SU-DHL-6 (cell line): ENCODE measurements around the gene SNX11.

ENCODE experiments used
- H2AFZ ChIP-seq: fragments of 200-600 bp; sonication (generic); 2 replicates; pipeline ENCODE4 v1.6.1; 2014; ENCODE audit warnings: low read depth, mild to moderate bottlenecking, moderate library complexity, mixed read lengths, antibody characterized with exemption, low read length; ENCODE audit not compliant: severe bottlenecking
- H3F3A ChIP-seq: fragments of 200-600 bp; shearing (Covaris generic); 2 replicates; pipeline ENCODE4 v1.6.0; 2016; ENCODE audit warnings: antibody characterized with exemption, mild to moderate bottlenecking; ENCODE audit not compliant: insufficient read depth
- H3K27ac ChIP-seq: fragments of 200-600 bp; sonication (generic); 2 replicates; pipeline ENCODE4 v1.5.1; 2016; ENCODE audit warnings: low read depth, mild to moderate bottlenecking, low read length, moderate library complexity, mixed read lengths
- H3K27me3 ChIP-seq: fragments of 200-600 bp; sonication (generic), shearing (Covaris generic); 2 replicates; pipeline ENCODE4 v1.6.0; 2014; ENCODE audit warnings: mild to moderate bottlenecking, low read length
- H3K36me3 ChIP-seq: fragments of 200-600 bp; sonication (generic); 2 replicates; pipeline ENCODE4 v1.6.1; 2014; ENCODE audit warnings: mild to moderate bottlenecking, low read length, mixed read lengths
- H3K4me2 ChIP-seq: fragments of 300-600, 200-600 bp; shearing (Covaris generic), sonication (generic); 2 replicates; pipeline ENCODE4 v1.6.0; 2014; ENCODE audit warnings: low read length, low read depth, mild to moderate bottlenecking; ENCODE audit not compliant: poor library complexity, severe bottlenecking
- H3K4me3 ChIP-seq: fragments of 200-600 bp; sonication (generic); 2 replicates; pipeline ENCODE4 v1.5.1; 2014; ENCODE audit warnings: antibody characterized with exemption, low read length, mild to moderate bottlenecking, mixed read lengths; ENCODE audit not compliant: insufficient read depth, poor library complexity, severe bottlenecking
- H3K79me2 ChIP-seq: fragments of 200-600 bp; sonication (generic); 2 replicates; pipeline ENCODE4 v1.6.1; 2014; ENCODE audit warnings: mild to moderate bottlenecking, low read length, moderate library complexity; ENCODE audit not compliant: insufficient read depth
- H3K9ac ChIP-seq: fragments of 200-600 bp; sonication (generic); 2 replicates; pipeline ENCODE4 v1.7.0; 2014; ENCODE audit warnings: mild to moderate bottlenecking, low read length
- H3K9me2 ChIP-seq: fragments of 200-600 bp; sonication (generic); replicated peaks from 2 replicates; pipeline ENCODE4 v1.6.1; 2014; ENCODE audit warnings: low read length; ENCODE audit not compliant: insufficient read depth
- H3K9me3 ChIP-seq: fragments of 200-600 bp; sonication (generic); 2 replicates; pipeline ENCODE4 v1.6.1; 2014; ENCODE audit warnings: low read length, mixed read lengths; ENCODE audit not compliant: insufficient read depth
- H4K20me1 ChIP-seq: fragments of 200-600 bp; sonication (generic); 2 replicates; pipeline ENCODE4 v1.6.1; 2014; ENCODE audit warnings: low read depth, mild to moderate bottlenecking, antibody characterized with exemption, low read length, moderate library complexity, mixed read lengths
- CTCF ChIP-seq: fragments of 200-600 bp; sonication (generic); IDR thresholded peaks from one replicate; pipeline ENCODE4 v1.5.1; 2017; ENCODE audit warnings: antibody characterized with exemption, mild to moderate bottlenecking, low read length, moderate library complexity; ENCODE audit not compliant: insufficient read depth, poor library complexity, severe bottlenecking
- EZH2phosphoT487 ChIP-seq: fragments of 200-600 bp; sonication (generic), shearing (Covaris generic); conservative IDR thresholded peaks from 2 replicates; pipeline ENCODE4 v1.6.1; 2018; ENCODE audit warnings: mild to moderate bottlenecking, antibody characterized with exemption, low read length, moderate library complexity, mixed read lengths

Gene SNX11

GRCh38 chr17:48137656-48138055, 30.1 kb downstream of the SNX11 start:
- H4K20me1 ChIP-seq = no peaks in the 10 kb centered on the region
- H3K4me2 ChIP-seq = no peak overlapping the region
- H3K9me2 ChIP-seq = no peaks in the 10 kb centered on the region
- H3K9me3 ChIP-seq = no peaks in the 10 kb centered on the region
- H3K79me2 ChIP-seq = no peaks in the 10 kb centered on the region
- no peak overlapping the region for H3K4me3 ChIP-seq
- no peaks in the 10 kb centered on the region for H3K27me3 ChIP-seq
- no peaks in the 10 kb centered on the region for H3F3A ChIP-seq
- TF ChIP-seq EZH2phosphoT487 (no peak), CTCF (no peak)
- no peak overlapping the region for H2AFZ ChIP-seq
- H3K9ac ChIP-seq = no peak overlapping the region
- H3K36me3 ChIP-seq = no peaks in the 10 kb centered on the region
- H3K27ac ChIP-seq = no peak overlapping the region

DNA sequence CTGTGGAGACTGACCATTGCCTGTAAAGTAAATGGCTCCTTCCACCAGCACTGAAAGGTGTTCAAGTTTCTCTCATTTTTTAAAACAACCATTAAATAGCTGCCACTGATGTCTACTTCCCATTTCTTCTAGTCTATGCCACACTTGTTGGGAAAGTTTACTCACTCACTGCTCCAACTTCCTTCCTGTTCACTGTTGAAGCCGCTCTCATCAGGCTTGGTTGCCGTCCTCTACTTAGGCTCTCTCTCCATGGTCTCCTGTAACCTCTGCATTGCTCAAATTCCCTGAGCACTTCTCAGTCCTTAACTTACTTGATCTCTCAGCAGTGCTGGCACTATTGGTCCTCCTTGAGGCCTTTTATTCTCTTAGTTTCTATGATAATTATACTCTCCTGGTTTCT, 32.4 kb downstream of the SNX11 start:
- H4K20me1 ChIP-seq = no peaks in the 10 kb centered on the region
- H3K27me3 ChIP-seq = 0 out of 2 replicates have a peak, but pooled peaks cover 2% of the 10 kb centered on the region
- no peak overlapping the region for H3K27ac ChIP-seq
- H3K9me3 ChIP-seq = no peaks in the 10 kb centered on the region
- TF ChIP-seq EZH2phosphoT487 (no peak), CTCF (no peak)
- H3K79me2 ChIP-seq = no peaks in the 10 kb centered on the region
- H3K4me3 ChIP-seq = no peak overlapping the region
- H3K36me3 ChIP-seq = no peaks in the 10 kb centered on the region
- H3K9ac ChIP-seq = no peak overlapping the region
- H2AFZ ChIP-seq = no peak overlapping the region
- H3F3A ChIP-seq = no peaks in the 10 kb centered on the region
- H3K4me2 ChIP-seq = no peak overlapping the region
- H3K9me2 ChIP-seq = no peaks in the 10 kb centered on the region

- Histone ChIP-seq H3K27ac (no peak overlapping the region), H3K9ac (no peak overlapping the region), H3F3A (no peaks in the 10 kb centered on the region), H3K27me3 (0 out of 2 replicates have a peak, but pooled peaks cover 2% of the 10 kb centered on the region), H3K4me3 (no peak overlapping the region), H2AFZ (no peak overlapping the region), H4K20me1 (no peaks in the 10 kb centered on the region), H3K4me2 (no peak overlapping the region), H3K9me3 (no peaks in the 10 kb centered on the region), H3K36me3 (no peaks in the 10 kb centered on the region), H3K9me2 (no peaks in the 10 kb centered on the region), H3K79me2 (no peaks in the 10 kb centered on the region)
- TF ChIP-seq EZH2phosphoT487 (no peak), CTCF (no peak)
Measured at GRCh38 chr17:48143629-48144028, 36.1 kb downstream of the SNX11 start.
